Esophagus muscularis mucosa (tissue), 3 donors: ENCODE results near the gene KRTAP12-3.

Experiments
- POLR2A ChIP-seq: fragments of 450-650 bp; IDR thresholded peaks from one replicate; pipeline ENCODE4 v1.6.1; 2017; ENCODE audit warnings: antibody characterized with exemption, moderate library complexity, mild to moderate bottlenecking, low read depth
- TF ChIP-seq, protein P1 (sequence below), 3 experiments: fragments of 200-600 bp in 2 of 3; fragments of 450-650 bp in 1 of 3; sonication (generic) in 2 of 3; IDR thresholded peaks; one replicate each; pipeline ENCODE4 v1.5.1; 2017 to 2019; ENCODE audit warnings: antibody characterized with exemption in 3 of 3, mild to moderate bottlenecking in 2 of 3, moderate library complexity in 1 of 3

DNA sequence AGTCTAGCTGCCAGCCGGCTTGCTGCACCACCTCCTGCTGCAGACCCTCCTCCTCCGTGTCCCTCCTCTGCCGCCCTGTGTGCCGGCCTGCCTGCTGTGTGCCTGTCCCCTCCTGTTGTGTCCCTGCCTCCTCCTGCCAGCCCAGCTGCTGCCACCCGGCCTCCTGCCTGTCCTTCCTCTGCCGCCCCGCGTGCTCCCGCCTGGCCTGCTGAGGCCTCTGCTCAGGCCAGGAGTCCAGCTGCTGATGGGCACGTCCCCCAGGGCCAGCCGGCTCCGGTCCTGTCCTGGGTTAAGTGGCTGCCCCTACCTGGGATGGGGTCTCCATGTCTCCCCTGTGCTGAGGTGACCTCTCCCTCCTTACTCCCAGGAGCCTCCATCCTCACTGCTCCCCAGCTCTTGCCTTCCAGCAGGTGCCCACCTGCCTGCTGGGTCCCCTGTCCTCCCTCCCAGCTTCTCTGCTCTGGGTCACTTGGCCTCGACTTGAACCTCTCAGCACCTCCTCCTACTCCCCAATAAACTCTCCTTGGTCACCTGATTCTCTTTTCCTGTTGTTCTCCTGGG, 45.0 kb upstream of the KRTAP12-3 start:
- TF ChIP-seq, protein P1, sequence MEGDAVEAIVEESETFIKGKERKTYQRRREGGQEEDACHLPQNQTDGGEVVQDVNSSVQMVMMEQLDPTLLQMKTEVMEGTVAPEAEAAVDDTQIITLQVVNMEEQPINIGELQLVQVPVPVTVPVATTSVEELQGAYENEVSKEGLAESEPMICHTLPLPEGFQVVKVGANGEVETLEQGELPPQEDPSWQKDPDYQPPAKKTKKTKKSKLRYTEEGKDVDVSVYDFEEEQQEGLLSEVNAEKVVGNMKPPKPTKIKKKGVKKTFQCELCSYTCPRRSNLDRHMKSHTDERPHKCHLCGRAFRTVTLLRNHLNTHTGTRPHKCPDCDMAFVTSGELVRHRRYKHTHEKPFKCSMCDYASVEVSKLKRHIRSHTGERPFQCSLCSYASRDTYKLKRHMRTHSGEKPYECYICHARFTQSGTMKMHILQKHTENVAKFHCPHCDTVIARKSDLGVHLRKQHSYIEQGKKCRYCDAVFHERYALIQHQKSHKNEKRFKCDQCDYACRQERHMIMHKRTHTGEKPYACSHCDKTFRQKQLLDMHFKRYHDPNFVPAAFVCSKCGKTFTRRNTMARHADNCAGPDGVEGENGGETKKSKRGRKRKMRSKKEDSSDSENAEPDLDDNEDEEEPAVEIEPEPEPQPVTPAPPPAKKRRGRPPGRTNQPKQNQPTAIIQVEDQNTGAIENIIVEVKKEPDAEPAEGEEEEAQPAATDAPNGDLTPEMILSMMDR (IDR thresholded peaks at IDR 0.05): no peak
- no peak for TF ChIP-seq POLR2A
